Tibial nerve (tissue), 3 donors: ENCODE results near the gene RAPGEF6.

Experiments used
- CTCF ChIP-seq, 5 experiments: fragments of 200-600 bp in 3 of 5; fragments of 450-650 bp in 2 of 5; sonication (generic) in 3 of 5; IDR thresholded peaks; one replicate each; pipeline ENCODE4 v1.5.1; 2016 to 2019; ENCODE audit warnings: antibody characterized with exemption in 5 of 5, mild to moderate bottlenecking in 3 of 5, moderate library complexity in 2 of 5
- POLR2A ChIP-seq, 2 donors: fragments of 450-650 bp; IDR thresholded peaks; one replicate each; pipeline ENCODE4 v1.6.1; 2017; ENCODE audit warnings: antibody characterized with exemption in 2 of 2, mild to moderate bottlenecking in 2 of 2, moderate library complexity in 2 of 2

- TF ChIP-seq POLR2A (IDR thresholded peaks at IDR 0.05) (no peak), CTCF (IDR thresholded peaks at IDR 0.05) (no peak)
These were observed 174.9 kb downstream of the RAPGEF6 start for GRCh38 chr5:131460133-131460532.
